IMR-90 (cell line): ENCODE results near the gene MALAT1. TPM values are rescaled to one million over a fixed set of nuclear protein-coding genes. Genes with fewer than 3 reads are reported as not detected.

Source experiments
- ATAC-seq: fragments of 200-7000 bp; cut with Tn5 transposase; 2 replicates; pipeline ENCODE4 v1.9.1; 2020; ENCODE audit warnings: low read depth, mild to moderate bottlenecking, moderate library complexity
- BruUV-seq: library from RNA; stranded (reverse); fragments of 400-500 nt; replicated peaks from 2 replicates; lab custom pipeline; 2021; lab: Mats Ljungman, UMichigan
- CTCF ChIA-PET: fragments of 300-600 bp; formaldehyde crosslinking; extraction: SDS; loops from one replicate; lab custom pipeline; 2021; ENCODE audit warnings: antibody characterized with exemption; lab: Yijun Ruan, JAX
- POLR2A ChIA-PET: fragments of 300-600 bp; sonication (Branson Sonifier 250); formaldehyde crosslinking; loops from one replicate; lab custom pipeline; 2022; ENCODE audit warnings: antibody characterized with exemption; ENCODE audit not compliant: unreplicated experiment; lab: Charles Lee
- DNase-seq: peaks from one replicate; pipeline ENCODE4 v3.0.0; 2013
- H2AFZ ChIP-seq: replicated peaks from 2 replicates; pipeline ENCODE3; 2013; ENCODE audit warnings: low read length, mild to moderate bottlenecking; ENCODE audit not compliant: poor library complexity
- H2AK5ac ChIP-seq: 2 replicates; pipeline ENCODE4 v1.6.1; 2013; ENCODE audit warnings: low read depth, low read length, inconsistent platforms
- H2AK9ac ChIP-seq: replicated peaks from 2 replicates; pipeline ENCODE3; 2013; ENCODE audit warnings: mild to moderate bottlenecking, low read depth, low read length, moderate library complexity; ENCODE audit not compliant: poor library complexity
- H2BK120ac ChIP-seq: 2 replicates; pipeline ENCODE4 v1.6.1; 2013; ENCODE audit warnings: low read depth, low read length, inconsistent platforms
- H2BK15ac ChIP-seq: 3 replicates; pipeline ENCODE4 v1.6.1; 2013; ENCODE audit warnings: low read depth, low read length, inconsistent platforms
- H2BK20ac ChIP-seq: 2 replicates; pipeline ENCODE4 v1.6.1; 2013; ENCODE audit warnings: low read depth, mild to moderate bottlenecking, inconsistent platforms, low read length, moderate library complexity
- H2BK5ac ChIP-seq: 2 replicates; pipeline ENCODE4 v1.6.1; 2013; ENCODE audit warnings: mild to moderate bottlenecking, low read depth, low read length, inconsistent platforms; ENCODE audit not compliant: poor library complexity, severe bottlenecking
- H3K14ac ChIP-seq: replicated peaks from 2 replicates; pipeline ENCODE4 v1.6.1; 2013; ENCODE audit warnings: low read depth, low read length, inconsistent platforms
- H3K18ac ChIP-seq: 2 replicates; pipeline ENCODE4 v1.6.1; 2013; ENCODE audit warnings: low read depth, low read length, control low read depth
- H3K23ac ChIP-seq: 2 replicates; pipeline ENCODE4 v1.6.1; 2013; ENCODE audit warnings: low read depth, low read length, inconsistent platforms
- H3K27ac ChIP-seq: 2 replicates; pipeline ENCODE4 v1.5.1; 2013; ENCODE audit warnings: mild to moderate bottlenecking, control low read depth, low read length; ENCODE audit not compliant: insufficient read depth
- H3K27me3 ChIP-seq: 2 replicates; pipeline ENCODE4 v1.6.1; 2013; ENCODE audit warnings: low read length; ENCODE audit not compliant: control insufficient read depth, insufficient read depth
- H3K36me3 ChIP-seq: 2 replicates; pipeline ENCODE4 v1.6.1; 2013; ENCODE audit warnings: low read length, mixed read lengths; ENCODE audit not compliant: control insufficient read depth, insufficient read depth
- H3K4ac ChIP-seq: 2 replicates; pipeline ENCODE4 v1.6.1; 2013; ENCODE audit warnings: low read depth, low read length, inconsistent platforms
- H3K4me1 ChIP-seq: 2 replicates; pipeline ENCODE4 v1.6.1; 2013; ENCODE audit warnings: low read length, mixed read lengths; ENCODE audit not compliant: control insufficient read depth, insufficient read depth
- H3K4me2 ChIP-seq: 2 replicates; pipeline ENCODE4 v1.6.1; 2013; ENCODE audit warnings: low read depth, mild to moderate bottlenecking, control low read depth, low read length, moderate library complexity
- H3K4me3 ChIP-seq: 2 replicates; pipeline ENCODE4 v1.5.1; 2013; ENCODE audit warnings: low read depth, mild to moderate bottlenecking, control low read depth, low read length, moderate library complexity; ENCODE audit not compliant: insufficient read depth
- H3K56ac ChIP-seq: 2 replicates; pipeline ENCODE4 v1.6.1; 2013; ENCODE audit warnings: low read length, inconsistent platforms; ENCODE audit not compliant: insufficient read depth; ENCODE audit errors: extremely low read depth
- H3K79me1 ChIP-seq, 2 experiments: 2 replicates each; pipeline ENCODE4 v1.6.1; 2013; ENCODE audit warnings: low read length in 2 of 2, inconsistent platforms in 1 of 2, low read depth in 1 of 2
- H3K9ac ChIP-seq: 2 replicates; pipeline ENCODE4 v1.6.1; 2013; ENCODE audit warnings: low read depth, low read length, control low read depth
- H3K9me1 ChIP-seq: 2 replicates; pipeline ENCODE4 v1.6.1; 2013; ENCODE audit warnings: low read length, inconsistent platforms; ENCODE audit not compliant: insufficient read depth
- H3K9me3 ChIP-seq: 2 replicates; pipeline ENCODE4 v1.6.1; 2013; ENCODE audit warnings: low read length; ENCODE audit not compliant: control insufficient read depth, insufficient read depth
- H4K20me1 ChIP-seq: 2 replicates; pipeline ENCODE4 v1.6.1; 2013; ENCODE audit warnings: low read length, inconsistent platforms; ENCODE audit not compliant: insufficient read depth
- H4K5ac ChIP-seq: 2 replicates; pipeline ENCODE4 v1.6.1; 2013; ENCODE audit warnings: mild to moderate bottlenecking, low read depth, low read length, control low read depth
- H4K8ac ChIP-seq, 2 experiments: 2 replicates each; pipeline ENCODE4 v1.6.1; 2013; ENCODE audit warnings: low read depth in 2 of 2, low read length in 2 of 2, control low read depth in 1 of 2, inconsistent platforms in 1 of 2
- H4K91ac ChIP-seq: 2 replicates; pipeline ENCODE4 v1.6.1; 2013; ENCODE audit warnings: low read depth, low read length, inconsistent platforms; ENCODE audit not compliant: insufficient read depth
- FOS ChIP-seq: fragments of 150-350 bp; IDR thresholded peaks from 2 replicates; pipeline ENCODE4 v1.6.1; 2016; ENCODE audit warnings: low read depth, low read length
- RFX5 ChIP-seq: IDR thresholded peaks from 2 replicates; pipeline ENCODE4 v1.8.0; 2012; ENCODE audit warnings: low read depth, mild to moderate bottlenecking, low read length, moderate library complexity
- WGBS, 2 experiments: methylation state at CpG; one replicate each; pipeline versions ENCODE4 v1.1.5 to v1.1.7; 2013; ENCODE audit warnings: missing lambda C conversion rate in 2 of 2; ENCODE audit not compliant: insufficient read length in 1 of 2; ENCODE audit errors: extremely low coverage in 2 of 2; 5-methylcytosine and 5-hydroxymethylcytosine counted together
- dilution Hi-C: fragments of 300-500 bp; cut with HindIII; formaldehyde crosslinking; loops from one replicate; pipeline ENCODE4 v1.14.3; 2018; ENCODE audit warnings: low sequenced_read_pairs; ENCODE audit not compliant: unreplicated experiment
- in situ Hi-C: fragments of 300-500 bp; cut with MboI; formaldehyde crosslinking; loops from 3 replicates; pipeline ENCODE4 v1.14.3; 2019; ENCODE audit warnings: low sequenced_read_pairs, inconsistent platforms, mixed read lengths
- intact Hi-C: fragments of 100-400 bp; cut with micrococcal nuclease; formaldehyde crosslinking; loops from 2 replicates; pipeline ENCODE4 v1.10.0; 2022
- polyA plus RNA-seq, 3 experiments: library from polyadenylated mRNA; depleted of rRNA; stranded (reverse); fragments of >200 nt; gene quantifications; 2 replicates each; pipeline ENCODE4 v1.2.3, GENCODE V29; 2012; ENCODE audit warnings: low replicate concordance in 1 of 3
- total RNA-seq: library from RNA; depleted of rRNA; stranded (reverse); fragments of >200 nt; gene quantifications from 2 replicates; pipeline ENCODE4 v1.2.3, GENCODE V29; 2012

Gene MALAT1
- total and polyA plus RNA-seq, 2 of the 4 experiments (the other 2 are of a cell fraction): 636 to 3,569 TPM

DNA sequence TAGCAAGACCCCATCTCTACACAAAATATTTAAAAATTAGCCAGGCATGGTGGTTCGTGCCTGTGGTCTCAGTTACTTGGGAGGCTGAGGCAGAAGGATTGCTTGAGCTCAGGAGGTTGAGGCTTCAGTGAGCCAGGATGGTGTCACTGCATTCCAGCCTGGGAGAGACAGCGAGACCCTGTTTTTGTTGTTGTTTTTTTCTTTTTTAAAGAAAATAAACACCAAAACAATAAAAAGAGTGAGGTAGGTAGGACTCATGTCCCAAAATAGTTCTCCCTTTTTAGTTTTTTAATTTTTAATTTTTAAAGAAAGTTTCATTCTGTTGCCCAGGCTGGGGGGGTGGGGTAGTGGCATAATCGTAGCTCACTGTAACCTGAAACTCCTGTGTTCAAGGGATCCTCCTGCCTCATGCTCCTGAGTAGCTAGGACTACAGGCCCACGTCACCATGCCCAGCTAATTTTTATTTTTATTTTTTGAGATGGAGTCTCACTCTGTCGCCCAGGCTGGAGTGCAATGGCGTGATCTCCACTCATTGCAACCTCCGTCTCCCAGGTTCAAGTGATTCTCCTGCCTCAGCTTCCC is 25.5 kb upstream of the MALAT1 start:
- ChIA-PET CTCF (no interaction called here), POLR2A (interaction anchor here (0.7 to 3.3 kb wide), 2 partner anchors 25 to 35 kb away, joined by 11 to 74 read pairs; partner anchors contain the start of gene MALAT1)
- in situ Hi-C loops: loop anchor here (5.0 kb wide), 1 partner anchor 34 kb away; no protein-coding TSS in a partner anchor
- peaks cover 14% of the 10 kb centered on the region for H3K9me1 ChIP-seq
- H2AK9ac ChIP-seq: no peak overlapping the region
- no peak overlapping the region for H3K4me3 ChIP-seq
- H2AFZ ChIP-seq: no peak overlapping the region
- H3K56ac ChIP-seq: no peak overlapping the region
- no peaks in the 10 kb centered on the region; the same call in 1 of the 2 replicates for H4K20me1 ChIP-seq
- ATAC-seq (no peak), DNase-seq (peak; percentile 34)
- whole genome bisulfite sequencing, 2 experiments: no CpG with 5 or more reads among the region's 7 CpGs
- TF ChIP-seq FOS: no peak
- TF ChIP-seq RFX5: no peak
- H3K79me1 ChIP-seq: peaks cover 7 to 64% of the 10 kb centered on the region in 2 experiments; a peak in 3 of 4 replicates
- H3K14ac ChIP-seq: peak overlapping the region; percentile 79; the same call in 1 of the 2 replicates
- peak overlapping the region; percentile 77 for H2BK5ac ChIP-seq
- H2BK120ac ChIP-seq: peak overlapping the region; percentile 83; the same call in 1 of the 2 replicates
- intact Hi-C loops: loop anchor here (5.0 kb wide), 1 partner anchor 34 kb away; no protein-coding TSS in a partner anchor
- dilution Hi-C loops: no loop called here
- H3K27me3 ChIP-seq: no peaks in the 10 kb centered on the region
- H2BK20ac ChIP-seq: peak overlapping the region; percentile 81; the same call in 1 of the 2 replicates
- peak overlapping the region; percentile 85 for H3K4ac ChIP-seq
- peak overlapping the region; percentile 90 for H3K23ac ChIP-seq
- H3K18ac ChIP-seq: no peak overlapping the region
- H2AK5ac ChIP-seq: peak overlapping the region; percentile 97
- H2BK15ac ChIP-seq: peak overlapping the region; percentile 91; the same call in 2 of the 3 replicates
- no peak overlapping the region for H3K9ac ChIP-seq
- no TSS peak for BruUV-seq
- H3K27ac ChIP-seq: peak overlapping the region; percentile 28; the same call in 1 of the 2 replicates
- H4K8ac ChIP-seq: peak overlapping the region in 1 of 2 experiments; percentile 27; a peak in 1 of 4 replicates
- H4K5ac ChIP-seq: no peak overlapping the region
- H3K4me1 ChIP-seq: peaks cover 16% of the 10 kb centered on the region
- no peak overlapping the region for H3K4me2 ChIP-seq
- no peaks in the 10 kb centered on the region for H3K9me3 ChIP-seq
- no peaks in the 10 kb centered on the region for H3K36me3 ChIP-seq
- H4K91ac ChIP-seq: peak overlapping the region; percentile 54; the same call in 1 of the 2 replicates
